Adrenal gland (tissue), 12 donors: ENCODE results near the gene CRB3. TPM values are rescaled to one million over a fixed set of nuclear protein-coding genes. Genes with fewer than 3 reads are reported as not detected.
"Not testable (repeated sequence)": the region's sequence is repeated elsewhere in the genome, so short reads cannot be mapped to it uniquely, and the experiment has no call there.

Experiments used
- DNase-seq, 7 donors: peaks; one replicate each; pipeline ENCODE4 v3.0.0-alpha.2; 2019 to 2020
- H3K27ac ChIP-seq, 5 donors: fragments of 200-600 bp; sonication (generic) in 4 of 5; 1 replicate in 3 of 5; 2 replicates in 2 of 5; pipeline versions ENCODE4 v1.5.1 to v1.8.0; 2016 to 2020; ENCODE audit warnings: mild to moderate bottlenecking in 1 of 5
- H3K27me3 ChIP-seq: fragments of 200-600 bp; 2 replicates; pipeline ENCODE4 v1.8.0; 2021
- H3K36me3 ChIP-seq, 2 donors: fragments of 200-600 bp; replicated peaks in 1 of 2; 1 replicate in 1 of 2; 2 replicates in 1 of 2; pipeline versions ENCODE4 v1.5.1 to v1.8.0; 2018 to 2022
- H3K4me1 ChIP-seq, 2 donors: fragments of 200-600 bp; replicated peaks in 1 of 2; 1 replicate in 1 of 2; 2 replicates in 1 of 2; pipeline versions ENCODE4 v1.5.1 to v1.8.0; 2018 to 2021
- H3K4me3 ChIP-seq, 4 donors: fragments of 200-600 bp; sonication (generic) in 3 of 4; one replicate each; pipeline ENCODE4 v1.5.1; 2016 to 2018
- H3K9me3 ChIP-seq, 3 donors: fragments of 200-600 bp; sonication (generic) in 1 of 3; replicated peaks in 1 of 3; 1 replicate in 2 of 3; 2 replicates in 1 of 3; pipeline versions ENCODE4 v1.5.1 to v1.8.0; 2016 to 2021
- POLR2A ChIP-seq, 2 donors: fragments of 450-650 bp; IDR thresholded peaks; one replicate each; pipeline ENCODE4 v1.6.1; 2017; ENCODE audit warnings: antibody characterized with exemption in 2 of 2, mild to moderate bottlenecking in 2 of 2, moderate library complexity in 1 of 2
- WGBS, 4 donors: extraction: QIAGEN DNeasy Blood & Tissue Kit in 2 of 4; methylation state at CpG; one replicate each; pipeline versions ENCODE4 v1.1.5 to v1.1.7; 2013 to 2017; 5-methylcytosine and 5-hydroxymethylcytosine counted together
- intact Hi-C, 2 donors: fragments of 100-400 bp; cut with DNase I; formaldehyde crosslinking; loops; one replicate each; pipeline versions ENCODE4 v1.14.1 to v1.15.0; 2022 to 2023
- polyA plus RNA-seq, 3 donors: library from polyadenylated mRNA; stranded (reverse); fragments of 200-250 nt in 2 of 3; fragments of 350-450 nt in 1 of 3; fragmentation: Illumina TruSeq in 1 of 3; extraction: RNeasy Lipid Tissue Mini Kit (QIAGEN cat#74804) in 1 of 3; gene quantifications; one replicate each; pipeline ENCODE4 v1.2.3, GENCODE V29; 2013 to 2014
- total RNA-seq, 9 donors: library from RNA; depleted of rRNA in 4 of 9; stranded (reverse); fragments of >200 nt in 4 of 9; fragments of 120-200 nt in 1 of 9; fragmentation: NEBNext Ultra II Directional in 1 of 9; extraction: Animal tissue kit (Norgen Biotek cat#: 25700) in 1 of 9; gene quantifications; one replicate each; pipeline versions ENCODE4 v1.1.0 to v1.2.4, GENCODE V29; 2013 to 2023
- TF ChIP-seq, protein P1 (sequence below), 6 experiments: fragments of 450-650 bp in 4 of 6; fragments of 200-600 bp in 2 of 6; sonication (generic) in 1 of 6; IDR thresholded peaks; 1 replicate in 5 of 6; 2 replicates in 1 of 6; pipeline versions ENCODE4 v1.5.1 to v1.8.0; 2016 to 2021; ENCODE audit warnings: antibody characterized with exemption in 6 of 6, mild to moderate bottlenecking in 2 of 6, moderate library complexity in 1 of 6
- donor health status: healthy with polysubstance abuse.
- donor health status: Bipolar disorder and iron deficiency.
- donor health status: DM: yes; HTN: yes; CAD: no.
- donor health status: DM: no; HTN: no; CAD: no.
- donor health status: DM: no; HTN: no; CAD: no.
- donor health status: DM: yes; HTN: yes; CAD: no.

The CRB3 gene
- total and polyA plus RNA-seq, 12 donors: 0.28 to 1.4 (median 0.72) TPM; not detected in 5

DNA sequence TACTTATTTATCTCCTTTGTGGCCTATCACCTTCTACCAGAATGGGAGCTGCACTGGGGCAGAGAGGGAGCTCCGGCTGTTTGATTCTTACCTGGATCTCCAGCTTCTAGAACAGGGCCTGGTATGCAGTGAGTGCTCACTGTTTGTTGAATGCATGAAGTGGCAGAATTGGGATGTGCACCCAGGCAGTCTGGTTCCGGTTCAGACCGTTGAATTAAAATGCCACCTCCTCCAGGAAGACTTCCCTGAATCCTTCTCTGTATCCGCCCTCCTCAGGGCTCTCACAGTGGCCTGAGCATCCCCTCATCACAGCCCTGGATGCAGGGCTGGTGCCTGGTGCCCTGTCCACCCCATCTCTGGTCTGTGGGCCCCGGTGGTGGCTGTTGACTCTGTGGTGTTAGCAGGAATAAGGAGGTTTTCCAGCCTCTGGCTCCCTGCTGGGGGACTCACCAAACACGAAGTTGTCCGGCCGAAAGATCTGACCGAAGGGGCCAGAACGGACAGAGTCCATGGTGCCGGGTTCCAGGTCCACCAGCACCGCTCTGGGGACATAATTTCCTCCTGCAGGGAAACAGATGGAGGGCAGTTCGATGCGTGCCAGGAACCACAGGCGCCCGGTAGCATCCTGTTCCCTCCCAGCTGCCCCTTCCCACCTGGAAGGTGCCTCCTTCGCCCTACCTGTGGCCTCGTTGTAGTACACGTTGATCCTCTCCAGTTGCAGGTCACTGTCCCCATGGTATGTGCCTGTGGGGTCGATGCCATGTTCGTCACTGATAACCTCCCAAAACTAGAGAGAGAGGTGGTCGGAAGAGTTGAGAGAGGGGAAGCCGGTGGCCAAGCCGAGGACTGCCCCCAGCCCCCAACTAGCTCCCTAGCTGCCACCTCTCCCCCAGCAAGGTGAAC lies 37.0 kb downstream of the CRB3 start:
- Histone ChIP-seq H3K36me3 (no peaks in the 10 kb centered on the region), H3K4me1 (peaks cover 17 to 41% of the 10 kb centered on the region in 2 donors), H3K9me3 (no peaks in the 10 kb centered on the region), H3K27ac (peak overlapping the region in 3 of 5 donors; percentile 74 to 79 (median 76)), H3K4me3 (peak overlapping the region in 3 of 4 donors; percentile 22 to 62 (median 59)), H3K27me3 (no peaks in the 10 kb centered on the region)
- TF ChIP-seq POLR2A (IDR thresholded peaks at IDR 0.05): no peak
- TF ChIP-seq, protein P1, sequence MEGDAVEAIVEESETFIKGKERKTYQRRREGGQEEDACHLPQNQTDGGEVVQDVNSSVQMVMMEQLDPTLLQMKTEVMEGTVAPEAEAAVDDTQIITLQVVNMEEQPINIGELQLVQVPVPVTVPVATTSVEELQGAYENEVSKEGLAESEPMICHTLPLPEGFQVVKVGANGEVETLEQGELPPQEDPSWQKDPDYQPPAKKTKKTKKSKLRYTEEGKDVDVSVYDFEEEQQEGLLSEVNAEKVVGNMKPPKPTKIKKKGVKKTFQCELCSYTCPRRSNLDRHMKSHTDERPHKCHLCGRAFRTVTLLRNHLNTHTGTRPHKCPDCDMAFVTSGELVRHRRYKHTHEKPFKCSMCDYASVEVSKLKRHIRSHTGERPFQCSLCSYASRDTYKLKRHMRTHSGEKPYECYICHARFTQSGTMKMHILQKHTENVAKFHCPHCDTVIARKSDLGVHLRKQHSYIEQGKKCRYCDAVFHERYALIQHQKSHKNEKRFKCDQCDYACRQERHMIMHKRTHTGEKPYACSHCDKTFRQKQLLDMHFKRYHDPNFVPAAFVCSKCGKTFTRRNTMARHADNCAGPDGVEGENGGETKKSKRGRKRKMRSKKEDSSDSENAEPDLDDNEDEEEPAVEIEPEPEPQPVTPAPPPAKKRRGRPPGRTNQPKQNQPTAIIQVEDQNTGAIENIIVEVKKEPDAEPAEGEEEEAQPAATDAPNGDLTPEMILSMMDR (IDR thresholded peaks at IDR 0.05): no peak
- intact Hi-C loops: no loop called here
- DNase-seq: no peak
- 14 to 50% (median 31%) methylated on average over 12 to 24 of the region's 24 CpGs for WGBS, 4 donors

DNA sequence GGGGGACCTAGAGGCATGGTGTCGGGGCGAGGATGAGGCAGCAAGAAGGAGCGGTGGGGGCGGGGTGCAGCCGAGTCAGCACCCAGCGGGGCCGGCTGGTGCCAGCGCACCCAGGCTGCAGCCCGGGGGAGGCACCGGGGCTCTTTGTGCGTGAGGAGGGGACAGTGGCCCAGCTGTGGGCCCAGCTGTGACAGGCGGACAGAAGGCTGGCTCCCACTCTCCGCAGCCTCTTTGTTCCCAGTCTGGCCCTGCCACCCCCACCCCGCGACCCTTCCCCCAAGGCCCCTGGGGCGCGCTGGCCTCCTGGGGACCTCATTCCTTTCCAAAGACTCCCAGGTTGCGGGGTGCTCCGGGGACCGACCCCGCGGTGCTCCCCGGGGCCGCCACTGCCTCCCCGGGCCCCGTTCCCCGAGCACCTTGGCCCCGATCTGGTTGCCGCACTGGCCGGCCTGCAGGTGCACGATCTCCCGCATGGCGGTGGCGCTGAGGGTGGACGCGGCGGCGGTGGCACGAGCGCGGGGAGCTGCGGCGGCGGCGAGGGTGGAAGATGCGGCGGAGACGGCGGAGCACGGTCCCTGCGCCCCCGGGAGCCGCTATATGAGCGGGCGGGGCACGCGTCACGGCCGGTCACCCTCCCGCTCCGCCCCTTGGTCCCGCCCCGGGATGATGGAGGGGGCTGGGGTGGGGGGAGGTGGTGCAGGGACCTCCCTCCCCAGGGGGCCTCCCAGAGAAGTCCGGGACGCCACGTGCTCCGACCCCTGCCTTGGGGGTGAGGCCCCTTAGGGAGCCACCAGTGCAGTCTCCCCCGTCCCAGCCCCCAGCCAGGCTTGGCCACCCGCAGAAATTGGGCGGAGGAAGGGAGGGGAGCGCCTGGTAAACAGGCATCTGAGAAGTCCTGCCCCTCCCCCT lies 37.9 kb downstream of the CRB3 start, which contains the start of gene TUBB4A:
Gene TUBB4A, minus strand, starts transcription at position 570 of the 909 bp plus-strand sequence. Its CDS starts 97 bp downstream, at position 473.
- WGBS, 4 donors: 1 to 3% (median 1%) methylated on average over 8 to 71 of the region's 71 CpGs
- TF ChIP-seq, protein P1 (IDR thresholded peaks at IDR 0.05): peak in 2 of 6 experiments; percentile 5 to 40
- TF ChIP-seq POLR2A (IDR thresholded peaks at IDR 0.05): peak; percentile 65 to 73
- peak in 6 of 7 donors; percentile 45 to 72 (median 69) for DNase-seq
- intact Hi-C loops: no loop called here
- Histone ChIP-seq H3K36me3 (no peaks in the 10 kb centered on the region), H3K9me3 (no peaks in the 10 kb centered on the region), H3K4me3 (peak within 1 kb of the TSS in 3 of 4 donors; percentile 22 to 62 (median 59)), H3K27ac (peak within 1 kb of the TSS; percentile 39 to 79 (median 74)), H3K27me3 (no peaks in the 10 kb centered on the region), H3K4me1 (peaks cover 17 to 41% of the 10 kb centered on the region in 2 donors)

DNA sequence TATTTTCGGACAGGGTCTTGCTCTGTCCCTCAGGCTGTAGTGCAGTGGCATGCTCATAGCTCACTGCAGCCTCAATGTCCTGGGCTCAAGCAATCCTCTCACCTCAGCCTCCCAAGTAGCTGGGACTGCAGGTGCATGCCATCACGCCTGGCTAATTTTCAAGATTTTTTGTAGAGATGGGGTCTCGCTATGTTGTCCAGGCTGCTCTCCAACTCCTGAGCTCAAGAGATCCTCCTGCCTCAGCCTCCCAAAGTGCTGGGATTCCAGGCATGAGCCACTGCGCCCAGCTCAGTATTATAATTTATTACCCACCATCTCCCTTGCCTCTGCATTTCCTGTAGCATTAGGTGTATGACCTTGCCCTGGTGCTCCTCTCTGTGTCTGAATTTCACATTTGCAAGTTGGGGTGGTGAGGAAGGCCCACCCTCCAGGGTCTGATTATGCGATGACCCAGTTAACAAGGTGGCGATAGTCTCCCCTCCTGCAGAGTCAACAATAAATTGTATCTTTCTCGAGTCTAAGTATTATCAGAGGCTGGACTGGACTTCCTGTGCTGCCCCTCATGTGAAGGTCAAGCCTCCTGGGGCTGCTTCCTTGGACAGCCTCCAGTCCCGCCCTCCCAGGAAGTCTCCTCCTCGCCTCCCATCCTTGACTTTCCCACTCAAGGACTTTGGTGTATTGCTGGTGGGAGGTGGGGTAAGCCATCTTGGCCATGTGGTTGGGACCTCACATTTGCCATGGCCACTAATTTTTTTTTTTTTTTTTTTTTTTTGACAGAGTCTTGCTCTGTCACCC lies 39.5 kb downstream of the CRB3 start:
- H3K4me3 ChIP-seq: no peak overlapping the region
- H3K36me3 ChIP-seq: no peaks in the 10 kb centered on the region
- 36 to 56% (median 45%) methylated on average over 8 to 9 of the region's 9 CpGs for WGBS, 4 donors
- intact Hi-C loops: no loop called here
- no peaks in the 10 kb centered on the region for H3K9me3 ChIP-seq
- H3K27me3 ChIP-seq: no peaks in the 10 kb centered on the region
- H3K4me1 ChIP-seq: peaks cover 17 to 36% of the 10 kb centered on the region in 2 donors
- DNase-seq: peak; percentile 58 to 82 (median 76)
- peak overlapping the region; percentile 29 to 79 (median 69) for H3K27ac ChIP-seq
- no peak for TF ChIP-seq POLR2A (IDR thresholded peaks at IDR 0.05)
- TF ChIP-seq, protein P1 (IDR thresholded peaks at IDR 0.05): no peak

DNA sequence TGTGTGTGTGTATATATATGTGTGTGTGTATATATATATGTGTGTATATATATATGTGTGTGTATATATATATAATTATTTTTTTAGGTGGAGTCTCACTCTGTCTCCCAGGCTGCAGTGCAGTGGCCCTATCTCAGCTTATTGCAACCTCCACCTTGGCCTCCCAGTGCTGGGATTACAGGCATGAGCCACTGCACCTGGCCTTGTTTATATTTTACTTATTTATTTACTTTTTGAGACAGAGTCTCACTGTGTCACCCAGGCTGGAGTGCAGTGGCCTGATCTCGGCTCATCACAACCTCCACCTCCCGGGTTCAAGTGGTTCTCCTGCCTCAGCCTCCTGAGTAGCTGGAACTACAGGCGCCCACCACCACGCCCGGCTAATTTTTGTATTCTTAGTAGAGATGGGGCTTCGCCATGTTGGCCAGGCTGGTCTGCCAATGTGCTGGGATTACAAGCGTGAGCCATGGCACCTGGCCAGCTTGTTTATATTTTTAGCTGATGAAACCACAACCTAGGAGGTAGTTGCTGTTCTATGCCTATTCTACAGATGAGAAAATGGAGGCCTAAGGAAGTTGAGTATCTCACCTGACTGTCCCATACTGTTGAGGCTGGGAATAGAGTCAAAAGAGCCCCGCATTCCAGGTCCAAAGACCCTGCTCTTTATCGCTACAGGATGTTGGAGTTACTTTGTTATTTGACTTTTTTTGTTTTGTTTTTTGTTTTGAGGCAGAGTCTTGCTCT lies 44.1 kb downstream of the CRB3 start:
- peak in 1 of 7 donors; percentile 37 for DNase-seq
- intact Hi-C loops, H3K27me3 ChIP-seq, H3K36me3 ChIP-seq, H3K4me3 ChIP-seq, H3K9me3 ChIP-seq: not testable (repeated sequence)
- WGBS, 4 donors: 87 to 90% (median 88%) methylated on average over 9 of the region's 9 CpGs
- Histone ChIP-seq H3K27ac (peak overlapping the region in 4 of 5 donors; percentile 84 to 91 (median 88)), H3K4me1 (peaks cover 17 to 20% of the 10 kb centered on the region in 2 donors)
